ENCODE measurements around the gene ELANE. TPM values are rescaled to one million over a fixed set of nuclear protein-coding genes. Genes with fewer than 3 reads are reported as not detected.
A peak's percentile ranks its signal among the peaks of the same experiment; 100 is the strongest.

The ELANE gene
- polyA plus RNA-seq (2013, experiment 1 of 2) = not detected
- polyA plus RNA-seq (2013, experiment 2 of 2) = 0.11 TPM

GRCh38 chr19:852136-853013 lies at the start of gene ELANE:
Gene ELANE (plus strand): TSS chr19:852303. CDS start chr19:852329, 26 bp downstream.
- peak within 1 kb of the TSS; percentile 27 for H4K91ac ChIP-seq (ENCODE audit: low read length)
- no peak within 1 kb of the TSS for H2AK5ac ChIP-seq (ENCODE audit: low read length, severe bottlenecking)
- WGBS = 83% methylated on average over 54 of the region's 55 CpGs
- H2AFZ ChIP-seq (ENCODE audit: low read depth, low read length) = no peak within 1 kb of the TSS
- peak within 1 kb of the TSS; percentile 11 for H2BK120ac ChIP-seq (ENCODE audit: low read depth, low read length)
- no peak within 1 kb of the TSS for H3K27ac ChIP-seq (ENCODE audit: low read length, poor library complexity, severe bottlenecking)
- H3K23ac ChIP-seq (ENCODE audit: low read length in 2 of 2) = no peak within 1 kb of the TSS
- H3K79me1 ChIP-seq (replicated peaks; ENCODE audit: low read length, poor library complexity, severe bottlenecking) = no peaks in the 10 kb centered on the region
- H3K9ac ChIP-seq (ENCODE audit: low read length) = peak within 1 kb of the TSS; percentile 77
- peak within 1 kb of the TSS in 1 of 2 experiments; percentile 61 for H3K4me3 ChIP-seq (ENCODE audit: insufficient read depth in 1 of 2, low read depth in 1 of 2, low read length in 2 of 2)
- peak within 1 kb of the TSS; percentile 80 for H2BK15ac ChIP-seq (ENCODE audit: low read depth, poor library complexity, severe bottlenecking)
- no peak within 1 kb of the TSS for H3K14ac ChIP-seq (ENCODE audit: low read length in 2 of 2)
- peak within 1 kb of the TSS; percentile 5 to 57 for H2BK12ac ChIP-seq (ENCODE audit: low read length in 2 of 2)
- H3K18ac ChIP-seq (ENCODE audit: low read depth in 1 of 2, low read length in 2 of 2) = no peak within 1 kb of the TSS
- no peaks in the 10 kb centered on the region for H3K9me3 ChIP-seq (ENCODE audit: control insufficient read depth, low read length)
- peaks cover 9 to 12% of the 10 kb centered on the region in 2 experiments for H3K27me3 ChIP-seq (ENCODE audit: control insufficient read depth in 1 of 2, insufficient read depth in 1 of 2, low read length in 2 of 2)
- no peak within 1 kb of the TSS for H3K4me2 ChIP-seq (ENCODE audit: low read length, poor library complexity, severe bottlenecking)
- peaks cover 9% of the 10 kb centered on the region for H3K4me1 ChIP-seq (ENCODE audit: control insufficient read depth, insufficient read depth, low read depth, low read length)
- H2BK5ac ChIP-seq (ENCODE audit: low read depth, low read length, poor library complexity, severe bottlenecking) = no peak within 1 kb of the TSS
- no peak within 1 kb of the TSS for H4K8ac ChIP-seq (ENCODE audit: low read length)
- no peaks in the 10 kb centered on the region for H3K36me3 ChIP-seq (ENCODE audit: control insufficient read depth in 1 of 2, insufficient read depth in 2 of 2, low read depth in 1 of 2, low read length in 2 of 2)
- no peak for DNase-seq
- no peak within 1 kb of the TSS for H3K4ac ChIP-seq (ENCODE audit: low read depth in 1 of 2, low read length in 2 of 2)

GRCh38 chr19:802498-803098 lies 49.5 kb upstream of the ELANE start:
- no peak overlapping the region for H3K4ac ChIP-seq (ENCODE audit: low read depth in 1 of 2, low read length in 2 of 2)
- no peak overlapping the region for H3K23ac ChIP-seq (ENCODE audit: low read length in 2 of 2)
- H3K27ac ChIP-seq (ENCODE audit: low read length, poor library complexity, severe bottlenecking) = no peak overlapping the region
- H4K91ac ChIP-seq (ENCODE audit: low read length) = no peak overlapping the region
- 93% methylated on average over 28 of the region's 28 CpGs for WGBS
- no peak overlapping the region for H3K14ac ChIP-seq (ENCODE audit: low read length in 2 of 2)
- no peak overlapping the region for H2BK5ac ChIP-seq (ENCODE audit: low read depth, low read length, poor library complexity, severe bottlenecking)
- no peaks in the 10 kb centered on the region for H3K27me3 ChIP-seq (ENCODE audit: control insufficient read depth in 1 of 2, insufficient read depth in 1 of 2, low read length in 2 of 2)
- no peak overlapping the region for H3K18ac ChIP-seq (ENCODE audit: low read depth in 1 of 2, low read length in 2 of 2)
- no peak overlapping the region for H2AFZ ChIP-seq (ENCODE audit: low read depth, low read length)
- H3K79me1 ChIP-seq (replicated peaks; ENCODE audit: low read length, poor library complexity, severe bottlenecking) = no peaks in the 10 kb centered on the region
- H3K9ac ChIP-seq (ENCODE audit: low read length) = peak overlapping the region; percentile 96
- H3K4me1 ChIP-seq (ENCODE audit: control insufficient read depth, insufficient read depth, low read depth, low read length) = peaks cover 45% of the 10 kb centered on the region
- peak overlapping the region in 1 of 2 experiments; percentile 96 for H3K4me3 ChIP-seq (ENCODE audit: insufficient read depth in 1 of 2, low read depth in 1 of 2, low read length in 2 of 2)
- no peaks in the 10 kb centered on the region for H3K9me3 ChIP-seq (ENCODE audit: control insufficient read depth, low read length)
- no peak overlapping the region for H2AK5ac ChIP-seq (ENCODE audit: low read length, severe bottlenecking)
- no peak overlapping the region for H2BK12ac ChIP-seq (ENCODE audit: low read length in 2 of 2)
- no peak overlapping the region for H4K8ac ChIP-seq (ENCODE audit: low read length)
- DNase-seq = no peak
- H3K36me3 ChIP-seq (ENCODE audit: control insufficient read depth in 1 of 2, insufficient read depth in 2 of 2, low read depth in 1 of 2, low read length in 2 of 2) = peaks cover 49 to 86% of the 10 kb centered on the region in 2 experiments
- no peak overlapping the region for H2BK15ac ChIP-seq (ENCODE audit: low read depth, poor library complexity, severe bottlenecking)
- H3K4me2 ChIP-seq (ENCODE audit: low read length, poor library complexity, severe bottlenecking) = peak overlapping the region; percentile 10
- H2BK120ac ChIP-seq (ENCODE audit: low read depth, low read length) = no peak overlapping the region

- Histone ChIP-seq H4K91ac (ENCODE audit: low read length) (no peak overlapping the region), H3K79me1 (replicated peaks; ENCODE audit: low read length, poor library complexity, severe bottlenecking) (no peaks in the 10 kb centered on the region), H2BK5ac (ENCODE audit: low read depth, low read length, poor library complexity, severe bottlenecking) (no peak overlapping the region), H3K18ac (ENCODE audit: low read depth in 1 of 2, low read length in 2 of 2) (no peak overlapping the region), H3K23ac (ENCODE audit: low read length in 2 of 2) (peak overlapping the region in 1 of 2 experiments; percentile 1), H2AFZ (ENCODE audit: low read depth, low read length) (no peak overlapping the region), H2BK15ac (ENCODE audit: low read depth, poor library complexity, severe bottlenecking) (no peak overlapping the region), H3K36me3 (ENCODE audit: control insufficient read depth in 1 of 2, insufficient read depth in 2 of 2, low read depth in 1 of 2, low read length in 2 of 2) (peaks cover 54 to 92% of the 10 kb centered on the region in 2 experiments), H2AK5ac (ENCODE audit: low read length, severe bottlenecking) (no peak overlapping the region), H2BK120ac (ENCODE audit: low read depth, low read length) (no peak overlapping the region), H3K4me2 (ENCODE audit: low read length, poor library complexity, severe bottlenecking) (peak overlapping the region; percentile 19), H3K4ac (ENCODE audit: low read depth in 1 of 2, low read length in 2 of 2) (no peak overlapping the region), H3K4me1 (ENCODE audit: control insufficient read depth, insufficient read depth, low read depth, low read length) (peaks cover 45% of the 10 kb centered on the region), H3K4me3 (ENCODE audit: insufficient read depth in 1 of 2, low read depth in 1 of 2, low read length in 2 of 2) (no peak overlapping the region), H3K14ac (ENCODE audit: low read length in 2 of 2) (no peak overlapping the region), H3K27me3 (ENCODE audit: control insufficient read depth in 1 of 2, insufficient read depth in 1 of 2, low read length in 2 of 2) (no peaks in the 10 kb centered on the region), H4K8ac (ENCODE audit: low read length) (no peak overlapping the region), H2BK12ac (ENCODE audit: low read length in 2 of 2) (no peak overlapping the region), H3K27ac (ENCODE audit: low read length, poor library complexity, severe bottlenecking) (no peak overlapping the region), H3K9ac (ENCODE audit: low read length) (peak overlapping the region; percentile 96), H3K9me3 (ENCODE audit: control insufficient read depth, low read length) (no peaks in the 10 kb centered on the region)
- 96% methylated on average over 17 of the region's 17 CpGs for WGBS
- DNase-seq = no peak
These were observed 49.0 kb upstream of the ELANE start for GRCh38 chr19:803099-803561.

Data from mesenchymal stem cell (in vitro differentiated cells and primary cell).